GM19193 (cell line): ENCODE results near the gene MUS81.

ENCODE experiments used
- POLR2A ChIP-seq: IDR thresholded peaks from 4 replicates; pipeline ENCODE4 v1.6.1; 2011; ENCODE audit not compliant: insufficient read depth, insufficient read length; ENCODE audit errors: extremely low read depth

The MUS81 gene

GRCh38 chr11:65886826-65887722 is 26.8 kb downstream of the MUS81 start:
- no peak for TF ChIP-seq POLR2A

DNA sequence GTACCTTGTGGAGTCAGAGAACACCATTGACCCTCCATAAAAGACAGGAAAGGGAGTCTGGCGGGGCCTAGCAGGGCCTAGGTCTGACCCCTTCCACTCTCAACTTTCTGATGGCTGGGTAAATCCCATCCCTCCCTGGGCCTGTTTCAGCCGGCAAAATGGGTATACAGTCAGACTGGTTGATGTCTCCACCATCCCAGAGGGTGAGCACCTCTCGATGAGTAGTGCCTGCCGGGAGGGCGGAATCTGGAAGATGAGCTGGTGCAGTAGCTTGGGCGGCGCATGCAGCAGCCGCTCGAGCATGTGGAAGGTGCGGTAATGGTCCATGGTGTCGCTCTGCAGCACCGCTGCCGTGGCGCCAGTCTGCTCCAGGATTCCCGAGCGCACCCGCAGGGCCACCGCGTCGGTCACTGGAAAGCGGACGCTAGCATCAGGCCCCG is 27.5 kb downstream of the MUS81 start:
- no peak for TF ChIP-seq POLR2A

DNA sequence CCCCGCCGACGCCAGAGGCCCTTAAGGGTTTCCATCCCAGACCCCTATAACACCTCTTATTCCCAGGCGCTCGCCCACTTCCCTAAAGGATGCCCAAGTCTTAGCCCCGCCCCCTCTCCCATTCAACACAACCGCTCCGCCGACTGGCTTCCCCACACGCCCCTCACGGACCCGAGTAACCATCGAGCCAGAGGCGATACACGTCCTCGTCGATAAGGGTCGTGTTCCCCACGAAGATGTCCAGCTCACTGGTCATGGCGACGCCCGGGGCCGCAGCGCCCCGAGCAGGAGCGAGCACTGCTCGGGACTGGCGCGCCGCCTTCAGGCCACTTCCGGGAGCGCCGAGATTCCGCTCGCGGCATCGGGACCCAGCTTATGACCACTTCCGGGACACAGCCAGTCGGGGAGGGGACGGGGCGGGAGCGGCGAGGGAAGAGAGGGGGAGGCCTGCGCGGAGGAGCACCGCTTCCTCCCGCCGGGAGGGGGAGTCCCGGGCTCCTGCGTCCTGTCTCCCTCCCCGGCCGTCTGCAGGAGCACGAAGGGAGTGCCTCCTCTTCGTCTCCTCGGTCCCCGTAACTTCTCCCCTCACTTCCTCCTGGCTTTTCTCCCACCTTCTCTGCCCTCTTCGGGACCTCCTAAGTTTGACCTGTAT is 28.1 kb downstream of the MUS81 start, which contains the start of gene FIBP:
FIBP (minus strand) TSS at position 309 of the 652 bp plus-strand sequence; CDS start at position 256, 53 bp downstream.
- TF ChIP-seq POLR2A, result peak; percentile 94

DNA sequence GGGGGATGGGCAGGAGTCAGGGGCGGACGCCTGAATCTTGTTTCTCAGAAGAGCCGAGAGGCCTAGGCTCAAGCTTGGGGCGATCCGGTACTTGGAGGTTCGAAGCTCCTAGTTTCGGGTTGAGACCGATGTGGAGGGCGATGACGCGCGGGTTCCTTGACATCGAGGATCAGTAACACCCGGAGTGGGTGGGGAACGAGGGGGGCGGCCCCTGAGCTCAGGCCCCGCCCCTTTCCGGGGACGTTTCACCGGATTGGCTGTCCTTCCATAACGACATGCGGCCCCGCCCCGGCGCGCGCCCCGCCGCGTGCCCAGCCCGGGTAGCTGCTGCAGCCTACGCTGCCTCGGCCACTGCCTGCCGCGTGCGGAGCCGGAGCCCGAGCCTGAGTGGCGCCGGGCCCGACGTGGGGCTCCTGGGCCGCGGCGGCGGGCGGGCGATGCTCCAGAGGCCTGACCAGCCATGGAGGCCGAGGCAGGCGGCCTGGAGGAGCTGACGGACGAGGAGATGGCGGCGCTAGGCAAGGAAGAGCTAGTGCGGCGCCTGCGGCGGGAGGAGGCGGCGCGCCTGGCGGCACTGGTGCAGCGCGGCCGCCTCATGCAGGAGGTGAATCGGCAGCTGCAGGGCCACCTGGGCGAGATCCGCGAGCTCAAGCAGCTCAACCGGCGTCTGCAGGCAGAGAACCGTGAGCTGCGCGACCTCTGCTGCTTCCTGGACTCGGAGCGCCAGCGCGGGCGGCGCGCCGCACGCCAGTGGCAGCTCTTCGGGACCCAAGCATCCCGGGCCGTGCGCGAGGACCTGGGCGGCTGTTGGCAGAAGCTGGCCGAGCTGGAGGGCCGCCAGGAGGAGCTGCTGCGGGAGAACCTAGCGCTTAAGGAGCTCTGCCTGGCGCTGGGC is 30.3 kb downstream of the MUS81 start, which contains the start of gene CCDC85B:
CCDC85B (plus strand) TSS at position 350 of the 895 bp plus-strand sequence; CDS start at position 461, 111 bp downstream.
- peak; percentile 98 for TF ChIP-seq POLR2A

DNA sequence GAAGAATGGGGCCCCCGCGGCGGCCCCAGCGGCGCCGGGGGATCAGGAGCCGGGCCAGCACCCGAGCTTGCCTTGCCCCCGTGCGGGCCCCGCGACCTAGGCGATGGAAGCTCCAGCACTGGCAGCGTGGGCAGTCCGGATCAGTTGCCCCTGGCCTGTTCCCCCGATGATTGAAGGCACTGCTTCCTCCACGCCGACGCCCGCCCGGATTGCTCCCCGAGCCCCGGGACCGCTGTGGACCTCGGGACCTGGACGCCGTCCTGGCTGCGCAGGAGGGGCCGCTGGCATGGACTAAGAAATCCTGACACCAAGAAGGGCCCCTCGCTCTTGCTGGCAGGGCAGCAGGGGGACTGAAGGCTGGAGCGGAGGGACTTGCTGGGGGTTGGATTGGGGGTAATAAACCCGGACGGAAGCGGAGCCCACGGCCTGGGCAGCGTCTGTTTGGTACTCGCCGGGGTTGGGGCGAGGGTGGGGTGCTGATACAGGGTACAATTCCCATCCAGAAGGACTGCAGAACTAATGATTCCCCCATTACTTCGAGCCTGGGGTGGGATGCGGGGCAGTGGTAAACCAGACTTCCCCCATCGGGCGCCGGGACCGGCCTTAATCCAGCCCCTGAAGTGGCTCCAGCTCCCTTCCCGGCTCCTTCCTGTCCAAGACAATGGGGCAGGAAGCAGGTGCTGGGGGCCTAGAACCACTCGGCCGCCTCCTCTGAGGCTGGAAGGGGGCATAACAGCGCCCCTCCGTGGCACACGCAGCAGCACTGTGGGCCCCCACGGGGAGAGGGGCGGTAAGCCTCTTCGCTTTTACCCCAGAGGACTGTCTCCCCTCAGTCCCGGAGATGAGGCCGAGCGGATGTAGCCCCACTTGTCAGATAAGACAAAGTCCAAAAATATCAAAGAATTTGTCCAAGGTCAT is 31.2 kb downstream of the MUS81 start:
- TF ChIP-seq POLR2A, result peak; percentile 53

- peak; percentile 15 for TF ChIP-seq POLR2A
These were observed 32.6 kb downstream of the MUS81 start for GRCh38 chr11:65892661-65893317.

DNA sequence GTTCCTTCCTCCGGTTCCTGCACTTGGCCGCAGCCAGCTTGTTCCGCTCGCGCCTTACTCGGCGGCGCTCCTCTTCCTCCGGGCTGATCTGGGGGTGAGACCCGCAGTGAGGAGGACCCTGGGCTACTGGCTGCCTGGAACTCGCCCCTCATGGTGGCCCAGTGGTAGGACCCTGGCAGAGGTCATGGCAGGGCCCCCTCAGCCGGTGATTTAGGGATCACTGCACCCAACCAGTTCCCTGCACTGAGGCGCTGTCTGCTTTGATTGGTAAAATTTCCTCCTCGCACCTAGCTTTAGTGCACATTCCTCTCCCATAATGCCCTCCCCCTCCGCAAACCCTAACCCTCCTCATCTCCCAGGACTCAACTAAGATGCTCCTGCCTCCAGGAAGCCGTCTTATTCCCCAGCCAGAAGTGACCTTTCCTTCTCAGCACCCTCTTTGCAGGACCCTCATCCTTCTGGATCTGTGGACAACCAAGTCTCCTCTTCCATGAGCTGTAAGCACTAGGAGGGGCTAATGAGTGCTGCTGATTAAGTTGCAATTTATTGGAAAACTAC is 33.9 kb downstream of the MUS81 start:
- TF ChIP-seq POLR2A, result peak; percentile 60

- no peak for TF ChIP-seq POLR2A
These were observed 35.3 kb downstream of the MUS81 start for GRCh38 chr11:65895482-65895981.

- no peak for TF ChIP-seq POLR2A
These were observed 36.1 kb downstream of the MUS81 start for GRCh38 chr11:65896034-65896999.

GRCh38 chr11:65897020-65897471 is 36.8 kb downstream of the MUS81 start:
- no peak for TF ChIP-seq POLR2A

DNA sequence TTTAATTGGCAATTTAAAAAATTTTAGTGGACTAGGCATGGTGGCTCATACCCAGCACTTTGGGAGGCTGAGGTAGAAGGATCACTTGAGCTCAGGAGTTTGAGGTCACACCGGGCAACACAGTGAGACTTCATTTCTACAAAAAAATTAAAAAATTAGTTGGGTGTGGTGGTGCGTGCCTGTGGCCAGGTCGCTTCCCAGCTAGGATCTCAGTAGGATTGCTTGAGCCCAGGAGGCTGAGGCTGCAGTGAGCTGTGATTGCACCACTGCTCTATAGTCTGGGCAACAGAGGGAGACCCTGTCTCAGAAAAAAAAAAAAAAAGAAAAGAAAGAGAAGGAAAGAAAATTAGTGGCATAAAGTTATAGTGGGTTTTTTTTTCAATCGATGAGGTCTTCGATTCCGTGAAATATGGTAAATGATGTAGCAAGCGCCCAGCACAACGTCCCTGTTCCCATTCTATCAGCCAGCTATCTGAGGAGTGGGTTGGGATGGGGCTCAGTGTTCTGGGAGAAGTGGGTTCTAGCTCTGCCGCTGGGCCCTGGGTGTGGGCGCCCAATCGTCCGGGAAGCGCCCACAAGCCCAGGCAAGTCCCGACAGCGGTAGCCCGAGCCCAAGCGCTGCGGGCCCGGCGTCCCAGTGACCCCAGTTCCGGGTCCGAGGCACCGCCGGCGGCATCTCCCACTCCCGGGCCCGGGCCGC is 38.6 kb downstream of the MUS81 start:
- no peak for TF ChIP-seq POLR2A
